ENCODE results near the gene FRMD4A.

The FRMD4A gene

DNA sequence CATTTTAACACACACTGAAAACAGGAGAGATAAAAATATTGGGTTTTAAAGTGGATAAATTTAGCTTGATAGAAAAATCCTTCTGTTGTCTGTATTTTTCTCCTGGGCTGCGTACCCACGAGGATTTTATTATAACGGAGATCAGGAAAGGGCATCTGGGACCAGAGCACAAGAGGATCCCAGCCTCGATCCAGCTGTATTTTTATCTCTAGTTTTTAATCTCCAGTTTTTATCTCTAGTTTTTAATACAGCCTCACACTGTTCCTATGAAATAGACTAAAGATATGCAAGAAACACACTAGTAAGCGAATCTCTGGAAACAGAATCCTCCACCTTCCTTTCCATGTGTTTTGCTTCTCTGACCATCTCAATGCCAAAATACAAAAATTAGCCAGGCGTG is 295.2 kb downstream of the FRMD4A start:
- TF ChIP-seq, protein P1, sequence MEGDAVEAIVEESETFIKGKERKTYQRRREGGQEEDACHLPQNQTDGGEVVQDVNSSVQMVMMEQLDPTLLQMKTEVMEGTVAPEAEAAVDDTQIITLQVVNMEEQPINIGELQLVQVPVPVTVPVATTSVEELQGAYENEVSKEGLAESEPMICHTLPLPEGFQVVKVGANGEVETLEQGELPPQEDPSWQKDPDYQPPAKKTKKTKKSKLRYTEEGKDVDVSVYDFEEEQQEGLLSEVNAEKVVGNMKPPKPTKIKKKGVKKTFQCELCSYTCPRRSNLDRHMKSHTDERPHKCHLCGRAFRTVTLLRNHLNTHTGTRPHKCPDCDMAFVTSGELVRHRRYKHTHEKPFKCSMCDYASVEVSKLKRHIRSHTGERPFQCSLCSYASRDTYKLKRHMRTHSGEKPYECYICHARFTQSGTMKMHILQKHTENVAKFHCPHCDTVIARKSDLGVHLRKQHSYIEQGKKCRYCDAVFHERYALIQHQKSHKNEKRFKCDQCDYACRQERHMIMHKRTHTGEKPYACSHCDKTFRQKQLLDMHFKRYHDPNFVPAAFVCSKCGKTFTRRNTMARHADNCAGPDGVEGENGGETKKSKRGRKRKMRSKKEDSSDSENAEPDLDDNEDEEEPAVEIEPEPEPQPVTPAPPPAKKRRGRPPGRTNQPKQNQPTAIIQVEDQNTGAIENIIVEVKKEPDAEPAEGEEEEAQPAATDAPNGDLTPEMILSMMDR (IDR thresholded peaks at IDR 0.05; ENCODE audit: control extremely low read depth, extremely low read depth, low read depth, missing control alignments): no peak
- no peak for DNase-seq (ENCODE audit: extremely low spot score)
- ChIA-PET CTCF (interaction anchor here (1.8 kb wide), 1 partner anchor 8 kb away, joined by 5 read pairs; no protein-coding TSS in a partner anchor), POLR2A (no interaction called here)

DNA sequence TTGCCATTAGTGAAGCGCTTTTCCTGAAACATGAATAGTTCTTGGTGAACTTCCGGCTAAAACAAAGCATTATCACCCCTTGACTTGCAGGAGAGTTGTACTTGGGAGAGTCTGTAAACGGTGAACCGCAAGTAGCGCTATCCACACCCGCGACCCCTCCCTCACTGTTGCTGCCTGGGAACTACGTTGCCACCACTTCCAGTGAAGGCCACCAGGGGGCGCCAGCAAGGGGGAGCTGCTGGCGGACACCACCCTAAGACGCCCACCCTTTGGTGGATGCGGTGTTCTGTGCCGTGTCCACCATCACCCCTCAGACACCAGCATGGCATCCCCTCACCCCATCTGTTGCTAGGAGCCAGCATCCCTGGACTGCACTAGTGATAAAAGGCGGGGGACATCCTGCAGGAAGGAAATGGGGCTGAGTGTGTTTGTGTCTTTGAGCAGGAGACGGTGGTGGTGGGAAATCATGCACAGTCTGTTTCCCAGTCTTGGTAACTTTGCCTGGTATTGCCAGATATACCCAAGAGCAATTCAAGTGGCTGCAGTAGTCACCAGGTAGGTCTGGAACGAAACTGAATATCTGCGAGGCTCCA is 298.2 kb downstream of the FRMD4A start:
- no peak for DNase-seq (ENCODE audit: extremely low spot score)
- ChIA-PET CTCF (interaction anchor here (0.8 to 3.4 kb wide), 8 partner anchors 8 to 48 kb away, joined by 3 to 10 read pairs (median 4); no protein-coding TSS in a partner anchor), POLR2A (no interaction called here)
- TF ChIP-seq, protein P1 (IDR thresholded peaks at IDR 0.05; ENCODE audit: control extremely low read depth, extremely low read depth, low read depth, missing control alignments): peak; percentile 77

DNA sequence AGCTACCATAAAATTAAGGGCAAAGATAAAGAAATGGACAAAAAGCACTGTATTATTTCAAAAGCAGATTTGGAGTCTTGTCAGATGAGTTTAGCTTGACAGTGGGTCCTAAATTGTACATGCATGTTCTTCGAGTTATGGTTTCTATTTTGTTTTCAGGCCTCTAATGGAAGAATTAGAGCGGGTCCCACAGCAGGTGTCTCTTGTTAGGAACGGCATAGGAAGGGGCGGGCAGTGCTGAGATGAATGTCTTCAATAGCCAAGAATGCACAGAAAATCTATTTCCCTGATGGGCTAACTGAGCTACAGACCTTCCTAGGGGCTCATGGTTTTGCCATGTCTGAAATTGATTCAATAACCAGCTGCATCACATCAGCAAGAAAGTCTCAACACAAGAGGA is 304.4 kb downstream of the FRMD4A start:
- TF ChIP-seq, protein P1 (IDR thresholded peaks at IDR 0.05; ENCODE audit: control extremely low read depth, extremely low read depth, low read depth, missing control alignments): no peak
- ChIA-PET POLR2A (no interaction called here), CTCF (interaction anchor here (0.9 to 1.3 kb wide), 3 partner anchors 15 to 31 kb away, joined by 3 to 5 read pairs (median 3); no protein-coding TSS in a partner anchor)
- DNase-seq (ENCODE audit: extremely low spot score): no peak

DNA sequence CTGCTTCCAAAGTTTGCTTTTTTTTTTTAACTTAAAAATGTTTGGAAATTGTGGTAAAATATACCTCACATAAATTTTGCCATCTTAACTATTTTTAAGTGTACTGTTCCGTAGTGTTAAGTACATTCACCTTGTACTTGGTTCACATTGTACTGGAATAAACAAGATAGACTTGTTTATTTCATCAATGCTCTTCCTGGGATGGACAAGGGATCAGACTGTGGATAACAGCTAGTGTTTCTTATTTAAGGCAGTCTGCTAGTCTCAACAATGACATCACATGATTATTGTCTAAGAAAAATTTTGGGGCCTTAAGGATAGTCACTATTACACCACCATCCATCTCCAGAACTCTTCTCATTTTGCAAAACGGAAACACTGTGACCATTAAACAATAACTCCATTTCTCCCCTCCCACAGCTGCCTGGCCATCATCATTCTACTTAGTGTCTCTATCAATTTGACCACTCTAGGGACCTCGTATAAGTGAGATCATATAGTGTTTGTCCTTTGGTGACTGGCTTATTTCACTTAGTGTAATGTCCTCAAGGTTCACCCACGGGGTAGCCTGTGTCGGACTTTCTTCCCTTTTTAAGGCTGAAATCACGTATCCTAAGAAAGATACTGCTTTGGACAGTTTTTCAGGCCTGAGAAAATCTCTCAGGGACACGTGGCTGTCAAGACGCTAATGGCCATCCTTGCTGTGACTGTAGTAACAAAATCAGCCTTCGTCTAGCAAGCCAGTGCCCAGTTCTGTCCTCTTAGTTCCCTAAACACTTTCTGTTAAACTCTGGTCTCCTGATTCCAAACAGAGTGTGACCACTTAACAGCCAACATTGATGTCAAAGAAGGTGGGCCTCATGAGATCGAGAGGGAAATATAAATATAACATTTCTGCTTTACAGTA is 305.2 kb downstream of the FRMD4A start:
- TF ChIP-seq, protein P1 (IDR thresholded peaks at IDR 0.05; ENCODE audit: control extremely low read depth, extremely low read depth, low read depth, missing control alignments): no peak
- no peak for DNase-seq (ENCODE audit: extremely low spot score)
- ChIA-PET CTCF (interaction anchor here (0.9 to 1.3 kb wide), 3 partner anchors 16 to 30 kb away, joined by 3 to 5 read pairs (median 3); no protein-coding TSS in a partner anchor), POLR2A (no interaction called here)

DNA sequence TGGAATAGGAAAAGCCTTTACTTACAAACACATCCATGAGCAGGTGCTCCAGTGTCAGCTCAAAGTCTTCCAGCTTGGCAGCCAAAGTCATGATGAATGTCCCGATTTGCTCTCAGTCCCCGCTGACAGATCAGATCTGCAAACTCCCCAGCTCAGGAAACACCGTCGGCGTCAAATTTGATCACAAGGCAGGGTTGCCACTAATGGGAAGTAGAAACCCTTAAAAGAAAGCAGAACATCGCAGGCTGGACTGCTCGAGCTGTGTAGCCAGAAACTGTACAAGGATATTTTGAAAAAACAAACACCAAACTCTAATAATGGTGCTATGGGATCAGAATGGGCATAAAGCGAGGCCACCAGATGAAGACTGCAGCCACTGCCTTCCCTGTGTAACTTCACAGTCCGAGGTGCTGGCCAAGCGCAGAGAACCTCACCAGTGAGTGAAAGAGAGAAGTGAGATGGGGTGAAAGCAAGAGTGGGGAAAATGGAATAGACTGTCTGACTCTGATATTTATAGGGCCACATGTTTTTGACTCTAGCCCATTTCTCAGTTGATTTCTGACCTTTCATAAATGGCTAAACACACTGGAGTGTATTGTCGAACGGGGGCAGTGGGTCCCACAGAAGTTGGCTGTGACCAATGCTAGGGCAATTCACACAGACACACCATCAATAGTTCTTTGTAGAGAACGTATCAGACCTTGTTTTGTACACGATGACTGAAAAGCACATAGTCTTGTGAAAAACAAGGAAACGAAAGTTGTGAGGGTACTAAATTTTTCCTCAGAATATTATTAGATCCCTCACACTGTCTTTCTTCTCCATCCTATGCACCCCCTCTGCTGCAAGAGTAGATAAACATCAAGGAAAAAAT is 306.2 kb downstream of the FRMD4A start:
- CTCF ChIA-PET: interaction anchor here (0.9 to 2.4 kb wide), 3 partner anchors 9 to 102 kb away, joined by 3 to 10 read pairs (median 3); no protein-coding TSS in a partner anchor
- TF ChIP-seq, protein P1 (IDR thresholded peaks at IDR 0.05; ENCODE audit: control extremely low read depth, extremely low read depth, low read depth, missing control alignments): no peak
- no peak for DNase-seq (ENCODE audit: extremely low spot score)
- POLR2A ChIA-PET: no interaction called here
